Fibroblast of the aortic adventitia (primary cell): ENCODE measurements around the gene SRPK1. TPM values are rescaled to one million over a fixed set of nuclear protein-coding genes. Genes with fewer than 3 reads are reported as not detected.

ENCODE experiments used
- DNase-seq: peaks from one replicate; pipeline ENCODE4 v3.0.0-alpha.2; 2010; ENCODE audit warnings: low read depth
- H3K4me3 ChIP-seq: 2 replicates; pipeline ENCODE4 v1.5.1; 2011; ENCODE audit warnings: low read depth, mild to moderate bottlenecking, control low read depth, low read length, moderate library complexity
- CTCF ChIP-seq: IDR thresholded peaks from 2 replicates; pipeline ENCODE4 v1.5.1; 2011; ENCODE audit warnings: mild to moderate bottlenecking, low read length, control low read depth, inconsistent platforms; ENCODE audit not compliant: insufficient read depth
- total RNA-seq: library from RNA; depleted of rRNA; stranded (reverse); fragments of >200 nt; gene quantifications from 2 replicates; pipeline ENCODE4 v1.2.3, GENCODE V29; 2012; ENCODE audit warnings: low replicate concordance

Gene SRPK1
- total RNA-seq, 1 donor: 86.9 TPM

- H3K4me3 ChIP-seq: no peak overlapping the region
- TF ChIP-seq CTCF: no peak
- no peak for DNase-seq
These were observed 23.4 kb downstream of the SRPK1 start for GRCh38 chr6:35897486-35897885.

- H3K4me3 ChIP-seq: no peak overlapping the region
- no peak for TF ChIP-seq CTCF
- DNase-seq: no peak
These were observed 23.9 kb downstream of the SRPK1 start for GRCh38 chr6:35897036-35897435.

- H3K4me3 ChIP-seq: no peak overlapping the region
- TF ChIP-seq CTCF: no peak
- DNase-seq: no peak
These were observed 24.7 kb downstream of the SRPK1 start for GRCh38 chr6:35896228-35896627.

GRCh38 chr6:35895560-35895959, 25.3 kb downstream of the SRPK1 start:
- DNase-seq: no peak
- no peak for TF ChIP-seq CTCF
- H3K4me3 ChIP-seq: no peak overlapping the region

- H3K4me3 ChIP-seq: no peak overlapping the region
- no peak for DNase-seq
- TF ChIP-seq CTCF: no peak
These were observed 26.1 kb downstream of the SRPK1 start for GRCh38 chr6:35894776-35895175.

- DNase-seq: no peak
- no peak overlapping the region for H3K4me3 ChIP-seq
- no peak for TF ChIP-seq CTCF
These were observed 27.7 kb downstream of the SRPK1 start for GRCh38 chr6:35893246-35893645.

- no peak for TF ChIP-seq CTCF
- H3K4me3 ChIP-seq: no peak overlapping the region
- no peak for DNase-seq
These were observed 28.4 kb downstream of the SRPK1 start for GRCh38 chr6:35892482-35892881.
